Measurements from ENCODE around the gene TOX3. TPM values are rescaled to one million over a fixed set of nuclear protein-coding genes. Genes with fewer than 3 reads are reported as not detected.

Gene TOX3
- total RNA-seq, 1 donor from 2014 or later: 7.4 TPM

GRCh38 chr16:52521570-52521969 is 25.4 kb downstream of the TOX3 start:
- no peak overlapping the region for H3K4me3 ChIP-seq (ENCODE audit: low read depth, low read length)
- no peak for TF ChIP-seq CTCF (IDR thresholded peaks at IDR 0.05; ENCODE audit: insufficient read depth, low read length, poor library complexity, severe bottlenecking)
- no peaks in the 10 kb centered on the region for H3K27me3 ChIP-seq (ENCODE audit: control insufficient read depth, insufficient read depth, low read length)
- no peaks in the 10 kb centered on the region for H3K36me3 ChIP-seq (ENCODE audit: control insufficient read depth, insufficient read depth, low read length)
- no peak for DNase-seq (ENCODE audit: low read depth)

GRCh38 chr16:52518884-52519283 is 28.1 kb downstream of the TOX3 start:
- no peak for TF ChIP-seq CTCF (IDR thresholded peaks at IDR 0.05; ENCODE audit: insufficient read depth, low read length, poor library complexity, severe bottlenecking)

GRCh38 chr16:52515068-52515671 is 31.8 kb downstream of the TOX3 start:
- DNase-seq (ENCODE audit: low read depth): no peak
- TF ChIP-seq CTCF (IDR thresholded peaks at IDR 0.05; ENCODE audit: insufficient read depth, low read length, poor library complexity, severe bottlenecking): no peak
- Histone ChIP-seq H3K4me3 (ENCODE audit: low read depth, low read length) (no peak overlapping the region), H3K27me3 (ENCODE audit: control insufficient read depth, insufficient read depth, low read length) (no peaks in the 10 kb centered on the region), H3K36me3 (ENCODE audit: control insufficient read depth, insufficient read depth, low read length) (no peaks in the 10 kb centered on the region)

More at GRCh38 chr16:52518884-52519283, 28.1 kb downstream of the TOX3 start:
- Histone ChIP-seq H3K36me3 (ENCODE audit: control insufficient read depth, insufficient read depth, low read length) (no peaks in the 10 kb centered on the region), H3K4me3 (ENCODE audit: low read depth, low read length) (no peak overlapping the region), H3K27me3 (ENCODE audit: control insufficient read depth, insufficient read depth, low read length) (no peaks in the 10 kb centered on the region)
- no peak for DNase-seq (ENCODE audit: low read depth)

- Histone ChIP-seq H3K27me3 (ENCODE audit: control insufficient read depth, insufficient read depth, low read length) (no peaks in the 10 kb centered on the region), H3K36me3 (ENCODE audit: control insufficient read depth, insufficient read depth, low read length) (no peaks in the 10 kb centered on the region), H3K4me3 (ENCODE audit: low read depth, low read length) (no peak overlapping the region)
- no peak for TF ChIP-seq CTCF (IDR thresholded peaks at IDR 0.05; ENCODE audit: insufficient read depth, low read length, poor library complexity, severe bottlenecking)
- no peak for DNase-seq (ENCODE audit: low read depth)
Measured at GRCh38 chr16:52512297-52512987, 34.5 kb downstream of the TOX3 start.

GRCh38 chr16:52501746-52502145 is 45.2 kb downstream of the TOX3 start:
- H3K36me3 ChIP-seq (ENCODE audit: control insufficient read depth, insufficient read depth, low read length): no peaks in the 10 kb centered on the region
- no peak for DNase-seq (ENCODE audit: low read depth)
- TF ChIP-seq CTCF (IDR thresholded peaks at IDR 0.05; ENCODE audit: insufficient read depth, low read length, poor library complexity, severe bottlenecking): no peak
- no peaks in the 10 kb centered on the region for H3K27me3 ChIP-seq (ENCODE audit: control insufficient read depth, insufficient read depth, low read length)
- no peak overlapping the region for H3K4me3 ChIP-seq (ENCODE audit: low read depth, low read length)
